HG03066 (cell line): ENCODE results near the gene HMGXB4.

Experiments used
- ATAC-seq: cut with Tn5 transposase; IDR thresholded peaks from one replicate; pipeline ENCODE4 v1.9.1; 2021; ENCODE audit warnings: low read depth; ENCODE audit not compliant: unreplicated experiment

The HMGXB4 gene

GRCh38 chr22:35253946-35254345 lies 3.3 kb upstream of the HMGXB4 start:
- ATAC-seq: no peak

GRCh38 chr22:35257002-35257320 lies 332 bp upstream of the HMGXB4 start:
- peak; percentile 22 for ATAC-seq

GRCh38 chr22:35258191-35258988 lies 1.1 kb downstream of the HMGXB4 start:
- ATAC-seq: no peak

GRCh38 chr22:35264986-35265385 lies 7.7 kb downstream of the HMGXB4 start:
- ATAC-seq: no peak

- ATAC-seq: no peak
Measured at GRCh38 chr22:35266277-35266676, 9.0 kb downstream of the HMGXB4 start.

DNA sequence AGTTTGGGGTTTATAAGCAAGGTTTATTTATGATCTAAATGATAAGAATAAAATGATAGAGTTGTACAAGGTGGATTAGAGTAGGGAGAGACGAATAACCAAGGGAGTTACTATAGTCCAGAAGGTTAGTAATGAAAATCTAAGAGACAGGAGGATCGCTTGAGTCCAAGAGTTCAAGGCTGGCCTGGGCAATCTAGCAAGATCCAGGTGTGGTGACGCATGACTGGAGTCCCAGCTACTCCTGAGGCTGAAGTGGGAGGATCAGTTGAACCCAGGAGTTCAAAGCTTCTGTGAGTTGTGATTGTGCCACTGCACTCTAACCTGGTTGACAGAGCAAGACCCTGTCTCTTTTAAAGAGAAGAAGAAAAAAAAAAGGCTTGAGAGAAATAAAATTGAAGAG lies 12.3 kb downstream of the HMGXB4 start:
- ATAC-seq: no peak

DNA sequence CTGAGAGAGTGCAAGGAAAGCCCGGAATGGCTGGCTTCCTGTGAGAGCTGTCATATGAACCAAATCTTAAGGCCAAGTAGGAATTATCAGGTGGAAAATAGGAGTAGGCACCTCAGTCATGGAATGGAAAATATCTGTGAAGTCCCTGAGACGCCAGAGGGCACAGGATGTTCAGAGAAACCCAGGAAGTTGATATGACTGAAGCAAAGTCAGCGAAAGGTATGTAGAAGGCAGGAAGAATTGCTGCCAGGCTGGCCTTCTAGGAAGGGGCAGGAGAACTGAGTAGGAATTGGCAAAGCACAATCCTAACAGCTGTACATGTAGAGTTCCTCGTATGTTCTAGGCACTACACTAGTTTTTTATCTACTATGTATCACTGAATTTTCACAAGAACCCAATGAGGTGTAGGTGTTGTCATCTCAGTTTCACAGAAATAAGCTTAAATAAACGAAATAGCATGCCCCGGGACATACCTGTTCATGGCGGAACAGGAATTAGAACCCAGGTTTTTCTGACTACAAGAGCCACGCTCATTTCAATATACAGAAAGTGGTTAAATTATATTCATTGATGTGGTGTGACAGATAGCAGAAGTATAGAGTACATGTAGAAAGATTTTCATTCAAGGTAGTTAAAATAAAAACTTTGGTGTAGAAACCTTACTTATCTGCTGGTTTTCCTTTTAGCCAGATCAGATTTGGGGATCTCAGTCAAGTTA lies 17.0 kb downstream of the HMGXB4 start:
- no peak for ATAC-seq

DNA sequence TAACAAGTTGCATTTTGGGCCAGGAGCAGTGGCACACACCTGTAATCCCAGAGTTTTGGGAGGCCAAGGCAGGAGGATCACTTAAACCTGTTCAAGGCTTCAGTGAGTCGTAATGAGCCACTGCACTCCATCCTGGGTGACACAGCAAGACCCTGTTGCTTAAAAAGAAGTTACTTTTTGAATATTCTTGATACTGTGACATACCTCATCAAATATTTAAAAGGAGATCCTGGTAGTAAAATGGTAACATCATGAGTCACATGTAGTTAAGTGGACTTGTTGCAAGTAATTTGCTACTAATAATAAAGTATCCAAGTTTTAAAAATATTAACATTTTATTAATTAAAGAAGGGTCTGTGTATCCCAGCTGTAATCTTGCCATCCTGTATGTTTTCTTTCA lies 18.3 kb downstream of the HMGXB4 start:
- ATAC-seq: no peak

DNA sequence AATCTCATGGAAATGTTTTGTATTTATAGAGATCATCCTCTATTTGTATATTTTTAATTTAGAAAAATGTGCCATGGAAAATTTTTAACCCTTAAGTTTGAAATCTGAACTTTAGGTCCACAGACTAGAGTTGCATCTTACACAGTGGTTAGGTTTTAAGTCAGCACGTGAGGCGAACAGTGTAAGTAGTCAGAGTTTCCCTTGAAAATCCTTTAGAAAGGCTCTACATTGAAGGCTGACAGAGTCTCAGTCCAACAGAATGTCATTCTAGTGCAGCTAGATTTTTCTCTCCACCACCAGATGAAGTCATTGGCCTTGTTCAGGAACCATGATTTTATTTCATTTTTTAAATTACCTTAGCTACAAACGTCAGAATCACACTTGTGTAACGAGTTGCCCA lies 18.7 kb downstream of the HMGXB4 start:
- ATAC-seq: no peak

- ATAC-seq: no peak
Measured at GRCh38 chr22:35288116-35288515, 30.8 kb downstream of the HMGXB4 start.

GRCh38 chr22:35292786-35293185 lies 35.5 kb downstream of the HMGXB4 start:
- no peak for ATAC-seq

- no peak for ATAC-seq
Measured at GRCh38 chr22:35296051-35296450, 38.8 kb downstream of the HMGXB4 start.

- ATAC-seq: peak; percentile 17
Measured at GRCh38 chr22:35299217-35299672, 42.0 kb downstream of the HMGXB4 start.

DNA sequence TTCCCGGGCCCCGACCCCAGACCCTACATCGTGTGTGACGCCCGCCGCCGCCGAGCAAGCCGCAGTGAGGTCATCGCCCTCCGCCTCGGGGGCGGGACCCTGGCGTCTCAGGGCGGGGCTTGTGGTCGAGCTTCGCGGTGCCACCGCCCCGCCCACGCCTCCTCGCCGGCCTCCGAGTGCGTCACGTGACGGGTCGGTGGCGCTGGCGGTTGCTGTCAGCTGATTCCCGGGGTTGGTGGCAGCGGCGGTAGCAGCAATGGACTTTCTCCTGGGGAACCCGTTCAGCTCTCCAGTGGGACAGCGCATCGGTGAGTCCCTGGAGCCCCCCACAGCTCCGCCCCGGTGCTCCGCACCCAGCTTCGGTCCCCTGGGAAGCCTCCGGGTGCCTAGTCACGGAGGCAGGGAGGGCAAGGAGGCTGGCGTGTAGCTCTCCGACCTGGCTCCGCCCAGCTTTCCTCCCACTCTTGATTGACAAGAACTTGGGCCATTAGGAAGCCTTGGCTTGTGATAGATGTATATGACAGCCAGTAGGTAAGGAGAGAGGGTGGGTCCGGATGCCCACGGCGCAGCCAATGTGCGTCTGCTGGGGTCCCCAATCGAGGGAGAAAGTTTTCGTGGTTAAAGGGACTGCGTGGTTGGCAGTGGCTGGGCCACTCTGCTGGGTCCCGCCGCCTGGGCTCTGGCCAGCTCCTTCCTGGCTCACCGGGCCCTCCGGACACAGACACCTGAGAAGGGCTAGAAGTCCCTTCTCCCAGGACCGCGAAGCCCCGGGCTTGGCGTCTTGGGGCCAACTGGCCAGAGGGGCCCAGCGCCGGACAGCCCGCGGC lies 42.6 kb downstream of the HMGXB4 start, which contains the start of gene TOM1:
TOM1 (plus strand) TSS at position 222 of the 827 bp plus-strand sequence; CDS start at position 257, 35 bp downstream.
- ATAC-seq: peak; percentile 91

- no peak for ATAC-seq
Measured at GRCh38 chr22:35301372-35301874, 44.1 kb downstream of the HMGXB4 start.

DNA sequence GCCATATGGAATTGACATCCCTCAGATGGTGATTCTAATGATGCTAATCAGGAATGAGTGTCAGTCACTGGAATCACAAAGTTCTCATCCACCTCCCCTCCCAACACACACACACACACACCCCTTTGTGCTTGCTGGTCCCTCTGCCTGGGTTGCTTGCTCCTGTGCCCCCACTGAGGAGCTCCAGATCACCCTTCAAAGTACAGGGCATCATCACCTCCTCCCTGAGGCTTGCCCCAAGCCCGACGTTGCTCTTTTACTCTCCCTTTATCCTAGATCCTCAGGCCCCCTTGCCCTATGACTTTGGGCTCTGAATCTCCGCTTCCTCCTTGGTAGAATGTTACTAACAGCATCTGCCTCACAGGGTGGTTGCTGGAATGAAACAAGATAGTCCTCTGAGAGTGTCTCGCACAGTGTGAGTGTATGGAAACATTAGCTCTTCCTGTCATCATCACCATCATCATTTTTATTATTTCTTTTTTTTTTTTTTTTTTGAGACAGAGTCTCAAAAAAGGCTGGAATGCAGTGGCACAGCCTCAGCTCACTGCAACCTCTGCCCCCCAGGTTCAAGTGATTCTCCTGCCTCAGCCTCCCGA lies 45.8 kb downstream of the HMGXB4 start:
- no peak for ATAC-seq

DNA sequence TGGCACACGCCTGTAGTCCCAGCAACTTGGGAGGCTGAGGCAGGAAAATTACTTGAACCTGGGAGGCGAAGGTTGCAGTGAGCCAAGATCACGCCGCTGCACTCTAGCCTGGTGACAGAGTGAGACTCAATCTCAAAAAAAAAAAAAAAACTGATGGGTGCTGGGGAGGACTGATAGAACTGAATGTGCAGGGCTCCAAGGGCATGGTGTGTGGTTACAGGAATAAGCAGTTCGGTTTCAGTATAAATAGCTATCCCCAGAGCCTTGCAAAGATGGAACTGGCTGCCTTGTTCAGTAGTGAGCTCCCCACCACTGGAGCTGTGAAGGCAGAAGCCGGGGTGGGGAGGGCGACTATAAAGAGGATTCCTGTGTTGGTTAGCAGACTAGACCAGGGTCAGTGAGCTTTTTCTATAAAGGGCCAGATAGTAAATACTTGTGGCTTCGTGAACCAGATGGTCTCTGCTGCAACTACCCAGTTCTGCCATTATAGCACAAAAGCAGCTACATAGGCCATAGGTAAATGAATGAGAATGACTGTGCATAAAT lies 48.3 kb downstream of the HMGXB4 start:
- ATAC-seq: no peak

- no peak for ATAC-seq
Measured at GRCh38 chr22:35306350-35306967, 49.2 kb downstream of the HMGXB4 start.

- ATAC-seq: no peak
Measured at GRCh38 chr22:35307372-35307771, 50.1 kb downstream of the HMGXB4 start.

- no peak for ATAC-seq
Measured at GRCh38 chr22:35307892-35308291, 50.6 kb downstream of the HMGXB4 start.
